DMS 273 (cell line): ENCODE data around the gene STK25.
"Not testable (repeated sequence)": the region's sequence is repeated elsewhere in the genome, so short reads cannot be mapped to it uniquely, and the experiment has no call there.

Experiments
- DNase-seq: peaks from one replicate; lab custom pipeline; 2025; ENCODE audit not compliant: unreplicated experiment; lab: John Stamatoyannopoulos, UW

STK25 gene

DNA sequence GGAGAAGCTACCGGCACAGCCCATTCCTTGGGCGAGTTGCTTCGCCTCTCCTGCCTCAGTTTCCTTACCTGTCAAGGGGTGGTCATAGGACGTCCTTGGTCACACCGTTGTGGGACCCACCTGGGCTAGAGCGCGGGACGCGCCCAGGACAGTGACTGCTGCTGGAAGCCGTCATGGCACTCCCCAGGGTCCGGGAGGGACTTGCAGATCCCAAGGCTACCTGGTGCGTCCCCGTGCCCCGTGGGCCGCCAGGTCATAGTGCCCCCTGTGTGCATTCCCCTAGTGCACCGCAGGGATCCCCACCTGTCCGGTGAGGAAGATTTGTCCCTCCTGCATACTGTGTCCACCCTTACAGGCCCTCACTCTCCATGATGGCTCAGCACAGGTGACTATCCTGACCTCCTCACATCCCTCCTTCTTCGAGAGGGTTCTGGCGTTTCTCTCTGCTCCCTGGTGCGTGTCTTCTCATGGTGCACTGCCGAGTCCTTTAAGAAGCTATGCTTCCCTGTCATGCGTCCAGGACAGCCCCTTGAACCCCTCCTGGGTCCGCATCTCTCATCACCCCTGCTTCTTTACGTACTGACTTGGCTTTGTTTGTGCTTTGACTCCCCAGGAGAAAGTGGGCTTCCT lies 886 bp upstream of the STK25 start:
- DNase-seq, result no peak

DNA sequence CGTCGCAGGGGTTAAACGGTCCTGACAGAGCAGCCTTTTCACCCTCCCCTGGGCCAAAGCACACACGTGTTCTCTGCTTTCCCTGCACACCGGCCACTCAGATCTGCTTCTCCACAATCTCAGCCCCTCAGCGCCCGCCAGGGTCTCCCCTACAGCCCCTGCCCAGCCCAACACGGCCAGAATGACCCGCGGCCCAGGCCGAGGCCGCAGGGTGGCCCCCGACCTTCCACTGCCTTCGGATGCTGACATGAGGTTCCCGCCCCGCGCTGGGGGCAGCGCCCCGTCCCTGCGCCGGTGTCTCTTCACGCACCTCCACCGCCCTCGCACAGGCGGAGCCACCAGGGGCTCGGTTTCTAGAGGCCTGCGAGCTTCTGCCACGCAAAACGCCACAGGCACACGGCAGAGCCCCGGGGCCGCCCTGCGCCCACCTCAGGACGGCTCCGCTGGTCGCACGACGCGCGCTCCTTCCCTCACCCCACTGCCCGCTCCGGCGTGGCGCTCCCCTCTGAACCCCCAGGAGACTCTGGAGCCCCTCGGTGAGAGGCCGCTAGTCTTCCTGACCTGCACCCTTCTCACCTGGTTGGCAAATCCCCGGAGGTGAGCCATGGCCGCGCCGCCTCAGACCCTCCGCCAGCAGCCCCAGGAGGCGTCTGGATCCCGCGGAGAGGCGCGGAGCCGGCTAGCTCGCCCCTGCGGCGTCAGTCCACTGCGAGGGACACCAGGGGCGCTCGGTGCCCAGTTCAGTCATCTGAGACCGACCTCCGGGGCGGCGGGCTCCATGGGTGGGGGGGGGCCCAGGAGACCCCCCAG lies 749 bp downstream of the STK25 start:
- DNase-seq, result peak; percentile 83

DNA sequence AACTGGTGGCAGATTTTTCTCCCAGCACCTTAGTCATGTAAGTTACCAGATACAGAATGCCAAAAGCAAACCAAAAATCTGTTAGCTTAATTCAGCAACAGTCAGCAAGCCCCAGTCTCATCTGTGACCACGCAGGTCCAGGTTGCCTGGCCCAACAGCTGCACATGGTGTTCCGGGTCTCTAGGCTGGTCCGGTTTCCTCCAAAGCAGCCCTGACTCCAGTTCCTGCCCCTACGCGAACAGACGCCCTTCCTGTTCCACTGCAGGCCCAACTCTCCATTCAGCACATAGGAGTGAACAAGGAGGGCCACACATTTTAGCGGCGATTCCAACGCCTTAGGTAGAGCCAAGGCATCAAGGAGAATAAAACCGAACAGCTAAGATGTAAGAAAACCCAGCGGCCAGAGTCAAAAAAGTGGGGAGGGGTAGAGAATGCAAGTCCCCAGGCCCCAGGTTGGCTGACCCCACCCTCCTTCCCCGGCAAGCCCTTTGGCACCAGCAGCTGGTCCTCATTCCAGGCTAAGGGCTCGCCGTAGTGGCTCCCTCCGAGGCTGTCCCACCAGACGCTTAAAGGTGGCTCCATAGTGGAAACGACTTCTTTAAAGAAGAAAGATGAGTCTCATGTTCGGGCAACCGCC lies 1.5 kb downstream of the STK25 start:
- peak; percentile 55 for DNase-seq

DNA sequence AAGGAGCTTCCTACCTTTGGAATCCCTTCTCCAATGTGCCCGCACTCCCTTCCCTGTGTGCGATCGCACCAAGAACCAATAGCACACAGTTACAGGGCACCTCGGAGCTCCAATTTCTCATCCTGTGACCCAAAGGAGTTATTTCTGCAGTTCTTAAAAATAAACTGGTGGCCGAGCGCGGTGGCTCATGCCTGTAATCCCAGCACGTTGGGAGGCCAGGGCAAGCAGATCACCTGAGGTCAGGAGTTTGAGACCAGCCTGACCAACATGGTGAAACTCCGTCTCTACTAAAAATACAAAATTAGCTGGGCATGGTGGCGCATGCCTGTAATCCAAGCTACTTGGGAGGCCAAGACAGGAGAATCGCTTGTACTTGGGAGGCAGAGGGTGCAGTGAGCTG lies 2.1 kb downstream of the STK25 start:
- not testable (repeated sequence) for DNase-seq

DNA sequence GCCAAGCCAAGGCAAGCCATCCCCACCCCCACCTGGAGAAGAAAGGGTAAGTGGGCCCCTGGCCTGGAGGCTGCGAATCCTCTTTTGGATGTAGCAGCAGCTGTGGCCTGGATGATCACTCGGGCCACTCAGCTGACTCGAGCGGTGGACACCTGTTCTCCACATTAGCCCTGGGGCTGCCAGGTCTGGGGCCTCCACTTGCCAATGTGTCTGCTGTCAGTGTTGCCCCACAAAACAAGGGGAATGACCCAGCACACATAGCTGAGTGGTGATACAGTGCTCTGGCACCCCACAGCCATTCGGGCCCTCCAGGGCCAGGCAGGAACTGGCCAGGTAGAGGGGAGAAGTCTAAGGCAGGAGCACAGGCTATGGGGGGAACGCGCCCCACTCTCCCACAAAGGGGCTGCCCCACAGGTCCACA lies 2.6 kb downstream of the STK25 start:
- no peak for DNase-seq

DNA sequence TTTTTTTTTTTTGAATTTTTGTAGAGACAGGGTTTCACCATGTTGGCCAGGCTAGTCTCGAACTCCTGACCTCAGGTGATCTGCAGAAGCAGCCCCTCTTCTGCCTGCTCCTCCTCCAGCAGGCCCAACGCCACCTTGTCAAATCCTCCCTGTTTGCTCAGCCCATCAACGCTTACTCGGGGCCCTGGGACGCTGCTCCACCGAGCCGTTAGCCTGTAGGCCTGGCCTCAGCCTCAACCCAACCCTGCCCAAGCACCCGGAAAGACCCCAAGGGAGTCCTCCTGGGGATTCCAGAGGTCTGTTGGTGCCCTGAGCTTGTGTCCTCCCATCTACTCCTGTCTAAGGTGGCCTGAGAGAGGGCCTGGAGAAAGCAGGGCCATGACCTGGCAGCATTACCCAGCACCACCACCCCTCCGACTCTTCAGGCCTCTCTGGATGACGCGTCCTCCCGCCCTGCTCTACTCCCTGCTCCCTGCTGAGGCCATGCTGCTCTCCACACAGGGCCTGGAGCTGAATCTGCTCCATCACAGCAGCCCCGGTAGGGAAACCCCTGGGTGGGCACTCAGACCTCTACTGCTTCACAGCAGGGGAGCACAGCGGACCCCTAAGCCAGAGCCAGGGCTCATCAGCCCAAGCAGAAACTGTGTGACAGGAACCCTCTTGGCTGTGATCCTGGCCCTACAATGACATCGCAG lies 3.2 kb downstream of the STK25 start:
- no peak for DNase-seq

DNA sequence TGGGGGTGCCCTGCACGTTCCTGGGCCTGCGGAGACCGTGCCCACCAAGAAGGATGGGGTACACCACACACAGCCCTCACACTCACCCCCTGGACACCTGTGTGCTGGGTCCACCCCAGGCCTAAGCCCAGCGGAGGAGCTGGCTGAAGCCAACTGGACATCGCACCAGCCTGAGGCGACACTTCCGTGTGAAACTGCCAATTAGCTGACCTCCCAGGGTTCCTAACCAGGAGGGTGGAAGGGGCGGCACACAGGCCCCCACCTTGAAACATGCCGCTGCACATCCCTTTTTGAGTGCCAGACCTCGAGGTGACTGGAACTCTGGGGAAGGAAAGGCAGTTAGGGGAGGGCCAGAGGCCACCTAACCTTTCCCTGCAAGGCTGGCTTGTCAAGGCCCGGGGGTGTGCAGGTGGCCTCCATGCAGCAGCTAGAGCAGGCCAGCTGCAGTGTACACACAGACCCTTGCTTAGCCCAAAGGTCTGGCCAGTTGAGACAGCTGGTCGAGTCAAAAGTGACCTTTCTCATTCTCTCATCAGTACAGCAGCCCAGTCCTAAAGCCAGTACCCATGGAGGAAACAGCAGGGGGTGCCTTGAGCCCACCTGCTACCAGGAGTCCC lies 4.5 kb downstream of the STK25 start:
- no peak for DNase-seq

DNA sequence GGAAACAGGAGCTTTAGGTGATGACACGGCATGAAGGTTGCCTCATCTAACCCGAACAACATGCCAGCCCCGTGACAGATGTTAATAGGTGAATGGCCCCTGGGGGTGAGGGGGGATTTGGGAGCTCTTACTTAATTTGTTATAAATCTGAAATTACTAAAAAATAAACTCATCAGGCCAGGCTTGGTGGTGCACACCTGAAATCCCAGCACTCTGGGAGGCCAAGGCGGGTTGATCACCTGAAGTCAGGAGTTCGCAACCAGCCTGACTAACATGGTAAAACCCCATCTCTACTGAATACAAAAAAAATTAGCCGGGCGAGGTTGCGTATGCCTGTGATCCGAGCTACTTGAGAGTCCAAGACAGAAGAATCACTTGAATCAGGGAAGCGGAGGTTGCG lies 6.1 kb downstream of the STK25 start:
- no peak for DNase-seq

DNA sequence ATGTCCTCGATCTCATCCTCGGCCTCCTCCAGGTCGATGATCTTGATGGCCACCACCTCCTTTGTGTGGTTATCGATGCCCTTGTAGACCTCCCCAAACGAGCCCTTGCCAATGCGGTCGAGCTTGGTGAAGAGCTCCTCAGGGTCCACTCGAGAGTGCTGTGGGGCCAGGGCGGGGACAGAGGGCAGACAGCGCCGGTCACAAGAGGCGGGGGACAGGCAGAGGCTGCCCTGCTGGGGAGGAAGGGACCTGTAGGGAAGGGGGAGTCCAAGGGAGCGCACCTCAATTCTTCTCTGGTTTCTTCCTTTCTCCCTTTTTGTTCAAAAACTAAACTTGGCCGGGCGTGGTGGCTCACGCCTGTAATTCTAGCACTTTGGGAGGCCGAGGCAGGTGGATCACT lies 6.8 kb downstream of the STK25 start:
- no peak for DNase-seq

DNA sequence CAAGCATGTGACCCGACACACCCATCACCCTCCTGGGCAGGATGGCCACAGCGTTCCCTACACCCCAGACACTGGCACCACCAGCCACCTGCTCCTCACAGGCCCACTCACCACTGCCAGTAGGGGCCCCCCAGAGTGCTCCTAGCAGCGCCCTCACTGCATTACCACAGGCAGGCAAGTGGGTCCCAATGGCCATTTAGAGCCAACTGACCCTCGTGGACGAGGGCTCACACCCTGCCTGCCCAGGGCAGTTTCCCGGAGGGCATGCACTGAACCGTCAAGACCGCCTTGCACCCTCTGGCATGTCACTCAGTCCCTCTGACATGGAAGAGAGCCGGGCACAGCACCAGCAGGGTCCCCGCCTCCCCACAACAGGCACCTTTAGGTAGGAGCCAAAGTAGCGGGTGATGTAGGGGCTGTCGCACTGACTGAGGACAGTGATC lies 7.3 kb downstream of the STK25 start:
- no peak for DNase-seq

DNA sequence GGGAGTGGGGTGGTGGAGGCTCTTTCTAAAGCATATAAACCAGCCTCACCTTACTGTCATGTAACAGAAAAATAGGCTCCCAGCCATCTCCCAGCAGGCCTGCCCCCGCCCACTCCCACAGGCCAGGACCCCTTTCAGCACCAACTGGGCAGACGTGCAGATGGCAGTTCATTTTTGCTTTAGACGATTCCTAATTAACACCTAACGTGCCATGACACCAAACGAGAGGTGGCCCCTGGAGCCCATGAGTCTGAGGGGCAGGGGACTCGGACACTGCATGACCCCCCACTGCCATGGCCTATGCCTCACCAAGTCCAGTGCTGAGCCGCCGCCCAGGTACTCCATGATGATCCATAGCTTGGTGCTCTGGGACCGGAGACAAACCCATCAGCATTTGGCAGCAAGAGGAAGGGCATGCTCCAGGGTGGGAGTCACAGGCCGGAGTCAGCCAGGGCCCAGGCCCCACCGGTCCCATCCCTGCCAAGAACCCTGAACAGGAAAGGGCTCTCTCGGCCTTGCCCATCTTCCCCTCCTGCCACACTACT lies 7.9 kb downstream of the STK25 start:
- DNase-seq, result no peak

DNA sequence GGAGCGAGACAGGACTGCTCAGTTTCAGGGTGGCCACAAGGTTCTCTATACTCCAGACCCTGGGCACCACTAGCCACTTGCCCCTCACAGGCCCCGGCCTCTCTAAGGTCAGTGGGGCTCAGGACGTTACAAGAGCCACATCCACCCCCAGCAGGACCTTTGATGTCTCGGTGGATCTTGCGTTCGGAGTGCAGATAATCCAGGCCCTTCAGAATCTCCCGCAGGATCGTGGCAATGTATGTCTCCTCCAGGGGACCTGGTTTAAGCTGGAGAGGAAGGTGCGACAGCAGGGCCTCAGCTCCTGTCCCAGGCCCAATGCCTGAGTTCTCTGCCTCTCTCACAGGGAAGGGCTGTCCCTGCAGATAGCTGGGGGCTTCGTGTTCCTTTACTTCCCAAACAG lies 8.4 kb downstream of the STK25 start:
- DNase-seq, result no peak

DNA sequence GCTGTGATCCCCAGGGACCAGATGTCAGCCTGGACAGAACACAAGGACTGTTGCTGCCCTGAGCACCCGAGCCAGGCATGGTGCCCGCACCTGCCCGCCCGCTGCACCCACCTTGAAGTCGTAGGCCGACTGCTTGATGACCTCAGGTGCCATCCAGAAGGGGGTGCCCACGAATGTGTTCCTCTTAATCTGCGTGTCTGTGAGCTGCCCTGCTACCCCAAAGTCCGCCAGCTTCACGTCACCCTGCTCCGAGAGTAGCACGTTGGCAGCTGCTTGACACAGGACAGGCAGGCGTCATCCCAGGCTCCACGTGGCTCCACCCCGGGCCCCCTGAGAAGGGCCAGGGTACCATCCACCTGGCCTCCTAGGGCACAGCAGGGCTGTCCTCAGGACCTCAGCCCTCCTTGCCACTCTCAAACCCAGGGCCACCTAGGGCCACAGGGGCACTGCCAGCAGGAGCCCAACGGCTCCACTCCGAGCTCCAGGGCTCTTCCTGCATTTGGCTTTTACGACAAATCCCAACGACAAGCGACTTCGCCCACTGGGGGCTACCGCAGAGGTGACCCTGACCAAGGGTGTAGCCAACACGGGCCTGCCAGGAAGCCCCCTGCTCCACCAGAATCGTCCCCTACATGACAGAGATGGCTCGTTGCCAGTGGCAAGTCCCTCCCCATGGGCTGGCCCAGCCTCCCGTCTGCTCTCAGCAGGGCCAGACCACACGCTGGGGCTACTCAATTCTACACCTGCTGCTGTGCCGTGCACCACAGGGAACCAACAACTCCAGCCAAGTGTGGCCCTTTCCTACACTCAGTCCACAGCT lies 9.0 kb downstream of the STK25 start:
- DNase-seq, result peak; percentile 86

DNA sequence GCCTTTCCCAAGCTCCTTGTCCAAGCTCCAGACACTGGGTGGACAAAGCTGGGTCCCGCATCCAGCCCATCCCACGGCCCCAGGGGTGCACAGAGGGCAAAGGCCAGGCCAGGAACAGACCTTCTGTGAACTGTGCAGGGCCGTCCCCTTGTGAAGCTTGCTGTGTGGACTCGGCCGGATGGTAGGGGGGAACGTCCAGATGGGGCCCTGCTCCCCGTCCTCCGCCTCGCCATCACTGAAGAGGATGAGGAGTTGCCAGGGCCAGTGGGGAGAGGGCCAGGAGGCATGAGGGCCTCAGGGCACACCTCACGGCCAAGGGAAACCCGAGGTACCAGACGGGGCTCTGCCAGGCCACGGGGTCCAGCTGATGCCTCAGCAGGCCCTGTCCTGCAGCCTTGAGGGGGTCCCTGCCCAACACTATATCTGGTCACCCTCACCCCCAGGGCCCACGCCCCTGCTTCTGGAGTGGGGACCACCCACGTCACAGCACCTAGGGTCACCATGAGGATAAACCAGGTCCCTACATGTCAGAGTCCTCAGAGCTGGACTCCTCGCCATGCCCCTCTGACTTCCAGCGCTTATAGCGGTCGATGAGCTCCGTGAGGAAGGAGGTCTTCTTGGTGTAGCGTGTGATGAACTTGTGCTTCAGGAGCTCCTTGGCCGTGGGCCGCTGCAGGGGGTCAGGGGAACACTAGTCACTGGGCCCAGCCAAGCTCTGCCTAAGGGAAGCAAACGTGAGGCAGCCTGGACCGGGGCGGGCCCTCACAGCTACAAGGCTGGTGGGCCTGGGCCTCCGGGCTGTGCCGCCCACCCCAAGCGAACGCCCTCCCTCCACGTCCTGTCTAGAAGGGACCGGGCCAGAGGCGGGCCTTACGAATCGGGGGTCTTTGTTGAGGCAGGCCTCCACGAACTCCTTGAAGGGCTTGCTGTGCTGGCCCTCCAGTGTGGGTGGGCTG lies 10.0 kb downstream of the STK25 start:
- DNase-seq, result no peak

DNA sequence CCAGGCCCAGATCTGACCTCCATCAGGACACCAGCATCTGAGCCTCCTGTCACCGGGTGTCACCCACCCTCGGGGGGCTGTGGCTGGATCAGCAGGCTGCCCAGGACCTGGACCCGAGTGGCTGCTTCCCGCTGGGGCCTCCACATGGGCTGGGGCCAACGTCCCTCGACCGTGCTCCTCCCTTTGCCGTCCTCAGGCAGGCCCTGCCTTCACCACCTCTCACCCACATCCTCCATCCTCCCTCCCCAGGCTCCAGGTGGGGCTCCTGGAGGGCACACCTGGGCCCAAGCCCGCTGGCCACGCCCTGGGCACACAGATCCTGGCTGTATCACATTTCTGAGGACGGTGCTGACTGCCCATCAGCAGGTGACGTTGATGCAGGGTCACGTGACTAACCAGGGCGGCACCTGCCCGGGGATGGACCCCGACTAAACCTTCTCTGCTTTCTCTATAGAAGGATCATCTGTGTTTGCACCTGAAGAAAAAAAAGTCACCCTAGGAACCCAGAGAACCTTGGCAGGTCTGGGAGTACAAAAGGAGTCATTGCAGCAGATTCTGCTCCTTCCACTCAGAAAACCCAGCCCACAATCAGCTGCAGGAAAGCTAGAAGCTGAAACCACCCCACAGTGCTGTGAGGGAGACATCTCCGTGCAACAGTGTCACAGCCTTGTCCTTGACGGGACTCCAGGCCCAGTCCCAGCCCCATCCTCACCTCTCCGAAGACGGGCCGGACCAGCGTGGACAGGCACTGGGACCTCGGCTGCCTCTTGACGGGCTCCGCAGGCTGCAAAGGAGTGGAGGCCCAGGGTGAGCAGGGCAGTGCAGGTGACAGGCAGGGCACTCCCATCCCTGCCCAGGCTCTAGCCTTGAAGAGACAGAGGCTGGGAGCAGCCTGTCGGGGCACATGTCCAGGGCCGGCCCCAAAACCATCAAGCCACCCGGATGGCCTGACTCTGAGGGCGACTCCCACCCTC lies 11.2 kb downstream of the STK25 start:
- DNase-seq, result no peak

DNA sequence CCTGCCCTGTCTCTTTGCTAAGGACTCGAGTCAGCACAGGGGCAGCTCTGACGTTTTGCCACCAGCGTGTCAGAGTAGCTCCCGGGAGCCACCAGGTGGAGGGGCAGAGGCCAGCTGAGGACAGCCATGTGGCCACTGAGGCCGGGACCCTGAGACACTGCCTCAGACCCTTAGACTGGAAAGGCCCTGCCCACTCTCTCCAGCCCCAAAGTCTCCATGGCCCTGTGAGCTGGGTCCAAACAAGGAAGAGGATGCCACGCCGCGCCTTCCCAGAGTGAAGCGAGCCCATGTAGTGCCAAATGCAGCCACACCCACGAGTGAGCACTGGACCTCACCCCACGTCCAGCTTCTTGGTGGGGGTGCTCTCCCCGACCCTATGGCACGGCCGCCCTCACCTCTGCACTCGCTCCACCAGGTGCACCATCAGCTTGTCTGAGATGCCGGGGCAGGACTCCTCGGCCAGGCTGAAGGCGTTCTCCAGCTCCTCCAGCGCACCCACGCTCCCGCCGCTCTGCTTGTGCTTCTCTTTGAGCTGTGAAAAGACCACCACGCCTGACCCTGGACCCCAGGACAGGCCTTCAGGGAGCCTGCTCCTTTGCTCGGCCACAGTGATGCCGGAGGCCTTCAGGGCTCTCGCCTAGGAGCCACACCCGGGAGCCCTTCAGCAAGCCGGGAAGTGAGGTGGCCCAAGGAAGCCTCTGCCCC lies 12.2 kb downstream of the STK25 start:
- DNase-seq, result no peak
